Omental fat pad (tissue), 4 donors: ENCODE results near the gene ANKH. TPM values are rescaled to one million over a fixed set of nuclear protein-coding genes. Genes with fewer than 3 reads are reported as not detected.

ENCODE experiments used
- ATAC-seq: fragments of 150-250 bp; one replicate; pipeline ENCODE4 v1.9.1; 2016; ENCODE audit warnings: mild to moderate bottlenecking, moderate library complexity; ENCODE audit not compliant: low FRiP score
- DNase-seq: peaks from one replicate; pipeline ENCODE4 v3.0.0-alpha.2; 2019; ENCODE audit warnings: low spot score
- total RNA-seq, 4 donors: library from RNA; depleted of rRNA; stranded (reverse); fragments of >200 nt; gene quantifications; one replicate each; pipeline ENCODE4 v1.1.0, GENCODE V29; 2016
- TF ChIP-seq, protein P1 (sequence below), 3 donors: fragments of 450-650 bp; IDR thresholded peaks; one replicate each; pipeline ENCODE4 v1.5.1; 2016 to 2017; ENCODE audit warnings: antibody characterized with exemption in 3 of 3, mild to moderate bottlenecking in 3 of 3, moderate library complexity in 2 of 3

Gene ANKH
- total RNA-seq, 4 donors from 2014 or later = 37.4 to 74.3 (median 39.2) TPM

DNA sequence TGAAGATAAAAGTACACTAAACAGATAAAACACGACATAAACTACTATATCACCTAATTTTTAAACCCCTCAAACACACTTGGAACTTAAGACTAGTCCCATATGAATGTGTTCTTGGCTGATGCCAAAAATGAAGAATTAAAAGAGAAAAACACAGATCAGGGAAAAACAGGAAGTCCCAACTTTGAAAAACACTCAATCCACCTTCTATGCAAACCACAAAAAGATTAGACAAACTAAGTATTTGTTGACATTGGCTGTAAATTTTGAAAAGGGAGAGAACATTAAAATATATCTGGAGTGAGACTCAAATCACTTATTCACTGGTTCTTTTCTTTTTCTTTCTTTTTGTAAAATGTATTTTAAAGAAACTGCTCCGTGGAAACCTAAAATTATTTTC is 81.4 kb downstream of the ANKH start:
- TF ChIP-seq, protein P1, sequence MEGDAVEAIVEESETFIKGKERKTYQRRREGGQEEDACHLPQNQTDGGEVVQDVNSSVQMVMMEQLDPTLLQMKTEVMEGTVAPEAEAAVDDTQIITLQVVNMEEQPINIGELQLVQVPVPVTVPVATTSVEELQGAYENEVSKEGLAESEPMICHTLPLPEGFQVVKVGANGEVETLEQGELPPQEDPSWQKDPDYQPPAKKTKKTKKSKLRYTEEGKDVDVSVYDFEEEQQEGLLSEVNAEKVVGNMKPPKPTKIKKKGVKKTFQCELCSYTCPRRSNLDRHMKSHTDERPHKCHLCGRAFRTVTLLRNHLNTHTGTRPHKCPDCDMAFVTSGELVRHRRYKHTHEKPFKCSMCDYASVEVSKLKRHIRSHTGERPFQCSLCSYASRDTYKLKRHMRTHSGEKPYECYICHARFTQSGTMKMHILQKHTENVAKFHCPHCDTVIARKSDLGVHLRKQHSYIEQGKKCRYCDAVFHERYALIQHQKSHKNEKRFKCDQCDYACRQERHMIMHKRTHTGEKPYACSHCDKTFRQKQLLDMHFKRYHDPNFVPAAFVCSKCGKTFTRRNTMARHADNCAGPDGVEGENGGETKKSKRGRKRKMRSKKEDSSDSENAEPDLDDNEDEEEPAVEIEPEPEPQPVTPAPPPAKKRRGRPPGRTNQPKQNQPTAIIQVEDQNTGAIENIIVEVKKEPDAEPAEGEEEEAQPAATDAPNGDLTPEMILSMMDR (IDR thresholded peaks at IDR 0.05) = no peak
- DNase-seq (no peak), ATAC-seq (no peak)

DNA sequence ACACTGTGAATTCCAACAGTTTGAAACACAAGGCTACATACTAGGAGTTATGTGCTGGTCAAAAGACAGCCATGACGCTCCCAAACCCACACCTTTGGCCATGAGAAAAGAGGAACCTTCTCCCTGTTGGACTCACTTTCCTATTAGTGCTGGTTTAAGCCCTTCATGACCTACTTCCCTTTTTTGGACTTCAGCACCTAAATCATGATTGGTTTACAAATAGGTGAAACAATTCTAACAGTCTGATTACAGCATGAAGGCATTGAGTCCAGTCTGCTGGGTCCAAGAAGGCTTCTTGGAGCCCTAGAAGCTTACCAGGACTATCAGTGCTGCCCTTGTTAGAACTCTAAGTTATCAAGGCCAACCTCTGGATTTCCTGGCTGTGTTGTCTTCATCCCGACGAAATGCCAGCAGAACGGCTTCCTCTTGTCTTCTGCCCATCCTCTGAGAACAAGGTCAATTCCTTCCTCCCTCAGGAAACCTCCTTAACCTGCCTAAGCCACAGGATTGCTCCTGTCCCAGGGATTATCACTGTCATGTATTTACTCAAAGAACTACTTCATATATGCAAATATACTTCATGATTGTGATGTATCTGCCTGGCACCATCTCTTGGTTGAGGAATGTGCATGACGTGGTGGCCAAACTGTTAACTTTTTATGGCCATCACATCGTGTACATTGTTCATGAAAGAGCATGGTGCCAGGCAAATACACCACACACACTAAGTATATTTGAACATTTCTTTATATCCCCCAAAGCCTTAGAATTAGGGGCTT is 83.6 kb downstream of the ANKH start:
- ATAC-seq (no peak), DNase-seq (no peak)
- TF ChIP-seq, protein P1 (IDR thresholded peaks at IDR 0.05) = no peak

DNA sequence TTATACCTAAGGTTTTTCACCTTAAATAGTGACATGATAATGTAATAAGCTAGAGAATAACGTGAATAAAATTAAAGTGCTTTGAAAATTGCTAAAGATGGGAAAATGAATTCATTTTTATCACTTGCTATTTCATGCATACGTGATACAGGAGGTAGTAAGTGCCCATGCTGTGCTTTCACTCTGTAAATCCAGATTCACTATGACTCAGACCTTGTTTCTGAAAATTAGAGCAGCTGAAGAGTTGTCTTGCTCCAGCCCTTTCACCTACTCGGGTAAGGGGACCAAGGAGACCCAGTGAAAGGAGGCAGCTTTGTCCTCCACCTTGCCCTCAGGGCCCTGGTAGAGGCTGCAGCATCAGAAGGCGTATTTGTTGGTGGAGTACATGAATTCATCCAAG is 87.9 kb downstream of the ANKH start:
- DNase-seq (no peak), ATAC-seq (no peak)
- TF ChIP-seq, protein P1 (IDR thresholded peaks at IDR 0.05) = no peak

DNA sequence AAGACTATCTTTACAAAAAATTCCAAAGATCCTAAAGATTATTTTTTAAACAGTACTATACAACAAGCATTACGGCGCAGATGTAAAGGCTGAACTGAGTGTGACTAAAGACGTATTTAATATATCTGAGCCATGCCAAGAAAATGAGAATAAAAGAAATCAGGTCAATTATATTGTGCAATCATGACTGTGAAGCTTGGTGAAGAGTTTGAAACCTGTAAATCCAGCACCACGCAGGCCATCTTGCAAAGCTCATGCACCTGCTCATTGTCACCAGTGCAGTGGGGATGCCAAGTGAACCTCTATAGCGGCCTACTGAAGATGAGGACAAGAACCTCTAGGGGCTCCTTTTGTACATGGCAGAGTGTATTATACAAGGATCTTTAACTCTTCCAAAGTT is 89.0 kb downstream of the ANKH start:
- ATAC-seq = no peak
- TF ChIP-seq, protein P1 (IDR thresholded peaks at IDR 0.05) = no peak
- no peak for DNase-seq

DNA sequence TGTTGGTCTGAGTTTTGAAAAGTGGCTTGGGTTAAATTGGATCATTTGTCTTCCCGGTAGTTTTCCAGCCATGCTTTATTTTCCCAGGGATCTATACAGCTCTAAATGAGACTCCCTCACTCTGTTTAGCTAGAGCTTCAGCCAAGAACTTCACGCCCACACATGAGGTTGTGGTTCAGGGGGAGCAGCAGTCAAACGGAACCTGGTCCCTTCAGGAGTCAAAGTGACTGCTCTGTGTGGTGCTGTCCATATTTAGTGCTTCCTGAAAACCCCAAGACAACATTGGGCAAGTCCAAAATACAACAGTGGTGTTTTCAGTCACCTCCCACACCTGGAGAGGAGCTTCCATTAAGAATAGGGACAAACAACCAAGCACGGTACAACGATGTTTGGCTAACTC is 90.5 kb downstream of the ANKH start:
- DNase-seq (no peak), ATAC-seq (no peak)
- TF ChIP-seq, protein P1 (IDR thresholded peaks at IDR 0.05) = no peak

DNA sequence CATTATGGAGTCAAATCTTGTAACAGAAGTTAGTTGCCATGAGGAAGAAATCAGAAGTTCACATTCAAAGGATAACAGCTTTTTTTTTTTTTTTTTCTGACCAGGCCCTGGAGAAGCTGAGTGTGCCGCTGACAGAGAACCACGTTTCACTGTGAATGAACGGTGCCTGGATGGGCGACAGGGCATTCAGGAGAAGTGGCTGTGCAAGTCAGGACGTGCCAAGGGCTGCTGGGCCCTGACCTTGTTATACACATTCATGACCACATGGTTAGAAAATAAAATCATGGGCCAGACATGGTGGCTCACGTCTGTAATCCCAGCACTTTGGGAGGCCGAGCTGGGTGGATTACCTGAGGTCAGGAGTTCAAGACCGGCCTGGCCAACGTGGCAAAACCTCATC is 91.6 kb downstream of the ANKH start:
- no peak for ATAC-seq
- DNase-seq = no peak
- TF ChIP-seq, protein P1 (IDR thresholded peaks at IDR 0.05) = no peak

DNA sequence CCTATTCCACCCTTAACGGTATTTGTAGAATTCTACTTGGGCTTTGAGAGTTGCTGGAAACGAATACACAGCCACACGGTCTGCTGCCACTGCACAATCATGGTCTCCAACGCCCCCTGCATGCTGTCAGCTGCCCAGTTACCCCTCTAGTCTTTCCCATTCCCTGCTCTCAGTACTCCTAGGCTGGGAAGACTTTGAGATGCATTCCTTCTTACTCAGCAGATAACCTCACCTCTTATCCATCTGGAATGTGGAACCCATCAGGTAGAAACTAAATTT is 92.8 kb downstream of the ANKH start:
- TF ChIP-seq, protein P1 (IDR thresholded peaks at IDR 0.05) = no peak

More for the DNA sequence above, 92.8 kb downstream of the ANKH start:
- no peak for DNase-seq
- no peak for ATAC-seq
